HepG2 (cell line): ENCODE results near the gene ANP32B. TPM values are rescaled to one million over a fixed set of nuclear protein-coding genes. Genes with fewer than 3 reads are reported as not detected.

ENCODE experiments used
- ATAC-seq: fragments of 200-7000 bp; cut with Tn5 transposase; 3 replicates; pipeline ENCODE4 v1.9.1; 2020; ENCODE audit warnings: mild to moderate bottlenecking, moderate library complexity
- BruUV-seq: library from RNA; stranded (reverse); fragments of 400-500 nt; replicated peaks from 2 replicates; lab custom pipeline; 2021; lab: Mats Ljungman, UMichigan
- CTCF ChIA-PET: fragments of 300-600 bp; formaldehyde crosslinking; extraction: SDS; loops from one replicate; lab custom pipeline; 2021; ENCODE audit warnings: low total read pairs, inconsistent platforms, low intra/inter-chr PET ratio; lab: Yijun Ruan, JAX
- POLR2A ChIA-PET: fragments of 350-600 bp; sonication (Branson Sonifier 250); formaldehyde crosslinking; loops from one replicate; lab custom pipeline; 2020; ENCODE audit warnings: antibody characterized with exemption, inconsistent platforms; lab: Yijun Ruan, JAX
- DNase-seq: peaks from one replicate; pipeline ENCODE4 v3.0.0-alpha.2; 2015; ENCODE audit warnings: low spot score
- FAIRE-seq: peaks from 3 replicates; lab custom pipeline; 2011; peaks lifted over from hg19 to GRCh38; lab: Jason Lieb, UNC
- H2AFZ ChIP-seq: one replicate; pipeline ENCODE4 v1.6.1; 2011; ENCODE audit warnings: low read length, inconsistent platforms
- H3K27ac ChIP-seq: fragments of 300-600 bp; 3 replicates; pipeline ENCODE4 v1.8.0; 2011; ENCODE audit warnings: mixed run types, mild to moderate bottlenecking, mixed read lengths, low read length, inconsistent platforms; ENCODE audit not compliant: insufficient read depth; ENCODE audit errors: extremely low read length
- H3K27me3 ChIP-seq, 2 experiments: fragments of 200-600 bp in 1 of 2; 2 replicates in 1 of 2; 3 replicates in 1 of 2; pipeline versions ENCODE4 v1.6.0 to v1.8.0; 2011; ENCODE audit warnings: low read length in 2 of 2, mild to moderate bottlenecking in 2 of 2, moderate library complexity in 2 of 2, inconsistent platforms in 1 of 2; ENCODE audit not compliant: insufficient read depth in 2 of 2, control insufficient read depth in 1 of 2
- H3K36me3 ChIP-seq, 2 experiments: fragments of 200-600 bp in 1 of 2; replicated peaks in 1 of 2; 2 replicates in 1 of 2; 3 replicates in 1 of 2; pipeline versions ENCODE4 v1.5.1 to v1.8.0; 2011; ENCODE audit warnings: low read length in 2 of 2, inconsistent platforms in 1 of 2; ENCODE audit not compliant: insufficient read depth in 2 of 2, control insufficient read depth in 1 of 2
- H3K4me1 ChIP-seq: 2 replicates; pipeline ENCODE4 v1.5.1; 2012; ENCODE audit warnings: low read length, inconsistent platforms; ENCODE audit not compliant: insufficient read depth
- H3K4me2 ChIP-seq: 2 replicates; pipeline ENCODE4 v1.6.0; 2011; ENCODE audit warnings: low read depth, low read length, inconsistent platforms
- H3K4me3 ChIP-seq, 3 experiments: fragments of 200-600 bp in 1 of 3; sonication (generic), shearing (Covaris generic) in 1 of 3; replicated peaks in 1 of 3; 2 replicates each; pipeline ENCODE4 v1.5.1; 2011 to 2016; ENCODE audit warnings: low read length in 3 of 3, inconsistent platforms in 2 of 3, low read depth in 2 of 3, mild to moderate bottlenecking in 2 of 3, control low read depth in 1 of 3, mixed read lengths in 1 of 3; ENCODE audit not compliant: insufficient read depth in 1 of 3
- H3K79me2 ChIP-seq: one replicate; pipeline ENCODE4 v1.6.1; 2011; ENCODE audit warnings: low read length, inconsistent platforms; ENCODE audit not compliant: insufficient read depth
- H3K9ac ChIP-seq: 2 replicates; pipeline ENCODE4 v1.6.0; 2011; ENCODE audit warnings: mild to moderate bottlenecking, low read depth, low read length, inconsistent platforms; ENCODE audit not compliant: insufficient read depth
- H3K9me3 ChIP-seq: 2 replicates; pipeline ENCODE4 v1.5.1; 2012; ENCODE audit warnings: mild to moderate bottlenecking, low read length
- H4K20me1 ChIP-seq: 2 replicates; pipeline ENCODE4 v1.6.0; 2011; ENCODE audit warnings: inconsistent platforms, mild to moderate bottlenecking, low read length, moderate library complexity; ENCODE audit not compliant: insufficient read depth
- FOXC1 ChIP-seq: sonication (generic); formaldehyde crosslinking; IDR thresholded peaks from 2 replicates; pipeline ENCODE4 v1.8.0; 2022; ENCODE audit warnings: mild to moderate bottlenecking, missing genetic modification reagents, borderline replicate concordance
- HDAC6 ChIP-seq: fragments of 200-600 bp; sonication (generic); IDR thresholded peaks from 2 replicates; pipeline ENCODE4 v1.7.0; 2017; ENCODE audit warnings: mild to moderate bottlenecking, antibody characterized with exemption, low read length, low read depth
- HOXA5 ChIP-seq: sonication (generic); formaldehyde crosslinking; IDR thresholded peaks from 2 replicates; pipeline ENCODE4 v1.4.0; 2020; ENCODE audit warnings: missing genetic modification reagents
- IRX3 ChIP-seq: sonication (generic); formaldehyde crosslinking; IDR thresholded peaks from 2 replicates; pipeline ENCODE4 v1.8.1; 2023; ENCODE audit warnings: mild to moderate bottlenecking, low read depth, missing genetic modification reagents, borderline replicate concordance
- KAT7 ChIP-seq: IDR thresholded peaks from 2 replicates; pipeline ENCODE4 v1.6.1; 2018; ENCODE audit warnings: borderline replicate concordance, missing compliant biosample characterization
- RXRA ChIP-seq: sonication (generic); formaldehyde crosslinking; IDR thresholded peaks from 2 replicates; pipeline ENCODE4 v1.5.1; 2020; ENCODE audit warnings: missing genetic modification reagents
- SRSF4 ChIP-seq: fragments of 200-400 bp; formaldehyde crosslinking; IDR thresholded peaks from one replicate; pipeline ENCODE4 v1.6.1; 2018; ENCODE audit warnings: mild to moderate bottlenecking, low read depth, low read length, moderate library complexity; ENCODE audit not compliant: poor library complexity, severe bottlenecking
- STAG1 ChIP-seq: sonication (generic); formaldehyde crosslinking; IDR thresholded peaks from 2 replicates; pipeline ENCODE4 v1.4.0; 2020; ENCODE audit warnings: missing genetic modification reagents
- ZNF496 ChIP-seq: sonication (generic); formaldehyde crosslinking; IDR thresholded peaks from 2 replicates; pipeline ENCODE4 v1.8.1; 2023; ENCODE audit warnings: mild to moderate bottlenecking, moderate library complexity, missing genetic modification reagents; ENCODE audit not compliant: insufficient replicate concordance
- WGBS: methylation state at CpG from one replicate; pipeline ENCODE4 v1.1.6; 2017; ENCODE audit warnings: low lambda C conversion rate; 5-methylcytosine and 5-hydroxymethylcytosine counted together
- in situ Hi-C: cut with HindIII; loops from 2 replicates; pipeline ENCODE4 v1.10.0; 2017; ENCODE audit warnings: low pct_unique_long_range_greater_than_20kb; ENCODE audit not compliant: extremely low pct_ligation_motif_present
- intact Hi-C: fragments of 100-400 bp; cut with micrococcal nuclease; formaldehyde crosslinking; loops from one replicate; pipeline ENCODE4 v1.10.0; 2022; ENCODE audit not compliant: unreplicated experiment
- polyA plus RNA-seq, 8 experiments: library from polyadenylated mRNA; depleted of rRNA in 3 of 8; stranded (reverse) in 7 of 8; unstranded in 1 of 8; fragments of >200 nt; fragmentation: Illumina TruSeq in 4 of 8; extraction: Trizol in 4 of 8; gene quantifications; 2 replicates each; pipeline versions ENCODE4 v1.2.1 to v1.2.3, GENCODE V29; 2011 to 2016; ENCODE audit warnings: low read depth in 4 of 8, missing spikeins in 1 of 8, mixed read lengths in 1 of 8; ENCODE audit not compliant: insufficient read depth in 1 of 8
- total RNA-seq, 5 experiments: library from RNA; depleted of rRNA; stranded (reverse); fragments of >200 nt; fragmentation: Illumina TruSeq; extraction: Trizol; gene quantifications; 2 replicates each; pipeline ENCODE4 v1.2.3, GENCODE V29; 2016; ENCODE audit warnings: low read depth in 1 of 5
- TF ChIP-seq, protein P1 (sequence below): sonication (generic); formaldehyde crosslinking; IDR thresholded peaks from 2 replicates; pipeline ENCODE4 v1.8.1; 2023; ENCODE audit warnings: missing genetic modification reagents, inconsistent platforms, borderline replicate concordance
- TF ChIP-seq, protein P2 (sequence below): IDR thresholded peaks from 2 replicates; pipeline ENCODE4 v1.4.0; 2020; ENCODE audit warnings: mild to moderate bottlenecking, missing genetic modification reagents

Gene ANP32B
- total and polyA plus RNA-seq, 2 of the 13 experiments (the other 11 are each of a cell fraction or from before 2014, with no cell fraction given) = 22.1 to 37.5 TPM

DNA sequence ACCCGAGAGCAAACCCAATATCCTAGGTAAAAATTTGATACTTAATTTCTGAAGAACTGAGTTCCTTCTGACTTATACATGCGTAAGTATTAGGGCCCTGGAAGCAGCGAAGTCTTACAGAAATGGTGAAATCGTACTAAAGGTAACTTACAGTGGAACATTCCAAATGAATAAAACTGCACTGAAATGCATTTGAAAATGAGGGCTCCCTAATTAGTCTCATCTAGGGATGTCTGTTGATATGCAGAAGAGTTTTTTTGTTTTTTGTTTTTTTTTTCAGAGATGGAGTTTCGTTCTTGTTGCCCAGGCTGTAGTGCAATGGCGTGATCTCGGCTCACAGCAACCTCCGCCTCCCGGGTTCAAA, 63.0 kb downstream of the ANP32B start (continued):
- TF ChIP-seq, protein P1, sequence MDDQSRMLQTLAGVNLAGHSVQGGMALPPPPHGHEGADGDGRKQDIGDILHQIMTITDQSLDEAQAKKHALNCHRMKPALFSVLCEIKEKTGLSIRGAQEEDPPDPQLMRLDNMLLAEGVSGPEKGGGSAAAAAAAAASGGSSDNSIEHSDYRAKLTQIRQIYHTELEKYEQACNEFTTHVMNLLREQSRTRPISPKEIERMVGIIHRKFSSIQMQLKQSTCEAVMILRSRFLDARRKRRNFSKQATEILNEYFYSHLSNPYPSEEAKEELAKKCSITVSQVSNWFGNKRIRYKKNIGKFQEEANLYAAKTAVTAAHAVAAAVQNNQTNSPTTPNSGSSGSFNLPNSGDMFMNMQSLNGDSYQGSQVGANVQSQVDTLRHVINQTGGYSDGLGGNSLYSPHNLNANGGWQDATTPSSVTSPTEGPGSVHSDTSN = no peak
- TF ChIP-seq, protein P2, sequence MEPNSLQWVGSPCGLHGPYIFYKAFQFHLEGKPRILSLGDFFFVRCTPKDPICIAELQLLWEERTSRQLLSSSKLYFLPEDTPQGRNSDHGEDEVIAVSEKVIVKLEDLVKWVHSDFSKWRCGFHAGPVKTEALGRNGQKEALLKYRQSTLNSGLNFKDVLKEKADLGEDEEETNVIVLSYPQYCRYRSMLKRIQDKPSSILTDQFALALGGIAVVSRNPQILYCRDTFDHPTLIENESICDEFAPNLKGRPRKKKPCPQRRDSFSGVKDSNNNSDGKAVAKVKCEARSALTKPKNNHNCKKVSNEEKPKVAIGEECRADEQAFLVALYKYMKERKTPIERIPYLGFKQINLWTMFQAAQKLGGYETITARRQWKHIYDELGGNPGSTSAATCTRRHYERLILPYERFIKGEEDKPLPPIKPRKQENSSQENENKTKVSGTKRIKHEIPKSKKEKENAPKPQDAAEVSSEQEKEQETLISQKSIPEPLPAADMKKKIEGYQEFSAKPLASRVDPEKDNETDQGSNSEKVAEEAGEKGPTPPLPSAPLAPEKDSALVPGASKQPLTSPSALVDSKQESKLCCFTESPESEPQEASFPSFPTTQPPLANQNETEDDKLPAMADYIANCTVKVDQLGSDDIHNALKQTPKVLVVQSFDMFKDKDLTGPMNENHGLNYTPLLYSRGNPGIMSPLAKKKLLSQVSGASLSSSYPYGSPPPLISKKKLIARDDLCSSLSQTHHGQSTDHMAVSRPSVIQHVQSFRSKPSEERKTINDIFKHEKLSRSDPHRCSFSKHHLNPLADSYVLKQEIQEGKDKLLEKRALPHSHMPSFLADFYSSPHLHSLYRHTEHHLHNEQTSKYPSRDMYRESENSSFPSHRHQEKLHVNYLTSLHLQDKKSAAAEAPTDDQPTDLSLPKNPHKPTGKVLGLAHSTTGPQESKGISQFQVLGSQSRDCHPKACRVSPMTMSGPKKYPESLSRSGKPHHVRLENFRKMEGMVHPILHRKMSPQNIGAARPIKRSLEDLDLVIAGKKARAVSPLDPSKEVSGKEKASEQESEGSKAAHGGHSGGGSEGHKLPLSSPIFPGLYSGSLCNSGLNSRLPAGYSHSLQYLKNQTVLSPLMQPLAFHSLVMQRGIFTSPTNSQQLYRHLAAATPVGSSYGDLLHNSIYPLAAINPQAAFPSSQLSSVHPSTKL (CRISPR knock-in tag) = no peak
- TF ChIP-seq ZNF496 (CRISPR knock-in tag) = no peak

DNA sequence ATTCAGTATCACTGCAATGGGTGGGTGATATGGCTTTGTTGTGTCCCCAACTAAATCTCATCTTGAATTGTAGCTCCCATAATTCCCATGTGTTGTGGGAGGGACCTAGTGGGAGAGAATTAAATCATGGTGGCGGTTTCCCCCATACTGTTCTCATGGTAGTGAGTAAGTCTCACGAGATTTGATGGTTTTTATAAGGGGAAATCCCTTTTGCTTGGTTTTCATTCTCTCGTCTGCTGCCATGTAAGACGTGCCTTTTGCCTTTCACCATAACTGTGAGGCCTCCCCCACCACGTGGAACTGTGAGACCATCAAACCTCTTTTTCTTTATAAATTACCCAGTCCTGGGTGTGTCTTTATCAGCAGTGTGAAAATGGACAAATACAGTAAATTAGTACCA, 63.9 kb downstream of the ANP32B start:
- H3K36me3 ChIP-seq = no peaks in the 10 kb centered on the region
- H3K9me3 ChIP-seq = no peaks in the 10 kb centered on the region
- DNase-seq (no peak), ATAC-seq (no peak), FAIRE-seq (no peak)
- TF ChIP-seq IRX3 (CRISPR knock-in tag) (no peak), FOXC1 (no peak), KAT7 (CRISPR knock-in tag) (no peak), RXRA (CRISPR knock-in tag) (no peak), SRSF4 (no peak), HOXA5 (CRISPR knock-in tag) (no peak), HDAC6 (no peak), STAG1 (CRISPR knock-in tag) (no peak)
- H3K27ac ChIP-seq = no peak overlapping the region
- CTCF ChIA-PET = no interaction called here
- no peak overlapping the region for H2AFZ ChIP-seq
- 62% methylated on average over 5 of the region's 5 CpGs for WGBS
- no TSS peak for BruUV-seq
- peaks cover 20% of the 10 kb centered on the region for H3K79me2 ChIP-seq
- H3K9ac ChIP-seq = no peak overlapping the region
- no peaks in the 10 kb centered on the region for H3K27me3 ChIP-seq
- peak overlapping the region in 1 of 3 experiments; percentile 16; a peak in 1 of 6 replicates for H3K4me3 ChIP-seq
- intact Hi-C loops = no loop called here
- no peaks in the 10 kb centered on the region for H4K20me1 ChIP-seq
- in situ Hi-C loops = no loop called here
- peak overlapping the region; percentile 43 for H3K4me2 ChIP-seq
- POLR2A ChIA-PET = interaction anchor here (2.6 kb wide), 1 partner anchor 10 kb away, joined by 22 read pairs; the partner anchor contains the start of gene NANS
- H3K4me1 ChIP-seq = peaks cover 28% of the 10 kb centered on the region
